Mucosa of rectum (tissue), 2 donors: ENCODE data around the gene TADA2B.

Experiments
- H3K27ac ChIP-seq, 2 donors: one replicate each; pipeline ENCODE4 v1.7.0; 2013; ENCODE audit warnings: inconsistent platforms in 2 of 2, low read depth in 2 of 2, low read length in 2 of 2
- H3K27me3 ChIP-seq, 2 donors: one replicate each; pipeline ENCODE4 v1.7.0; 2013; ENCODE audit warnings: low read length in 2 of 2; ENCODE audit not compliant: control insufficient read depth in 2 of 2, insufficient read depth in 2 of 2
- H3K36me3 ChIP-seq, 2 donors: one replicate each; pipeline ENCODE4 v1.7.0; 2013; ENCODE audit warnings: low read length in 2 of 2; ENCODE audit not compliant: control insufficient read depth in 2 of 2, insufficient read depth in 2 of 2
- H3K4me1 ChIP-seq, 2 donors: one replicate each; pipeline ENCODE4 v1.7.0; 2013; ENCODE audit warnings: low read length in 2 of 2, mild to moderate bottlenecking in 1 of 2; ENCODE audit not compliant: control insufficient read depth in 2 of 2, insufficient read depth in 2 of 2
- H3K4me3 ChIP-seq, 2 donors: one replicate each; pipeline ENCODE4 v1.7.0; 2013; ENCODE audit warnings: low read length in 2 of 2
- H3K9ac ChIP-seq, 2 donors: one replicate each; pipeline ENCODE4 v1.7.0; 2013; ENCODE audit warnings: low read length in 2 of 2, low read depth in 1 of 2, mild to moderate bottlenecking in 1 of 2
- H3K9me3 ChIP-seq, 2 donors: one replicate each; pipeline ENCODE4 v1.7.0; 2013; ENCODE audit warnings: low read length in 2 of 2; ENCODE audit not compliant: control insufficient read depth in 2 of 2
- donor health status: healthy.
- donor health status: Normal muscosa, but diverticular disease.

TADA2B gene

GRCh38 chr4:7017446-7018048 is 25.6 kb upstream of the TADA2B start:
- Histone ChIP-seq H3K36me3 (peaks cover 66 to 75% of the 10 kb centered on the region in 2 donors), H3K27ac (no peak overlapping the region), H3K4me1 (no peaks in the 10 kb centered on the region), H3K4me3 (no peak overlapping the region), H3K9ac (no peak overlapping the region), H3K9me3 (no peaks in the 10 kb centered on the region), H3K27me3 (no peaks in the 10 kb centered on the region)

- no peak overlapping the region for H3K27ac ChIP-seq
- peaks cover 60 to 74% of the 10 kb centered on the region in 2 donors for H3K36me3 ChIP-seq
- H3K27me3 ChIP-seq, result no peaks in the 10 kb centered on the region
- no peaks in the 10 kb centered on the region for H3K9me3 ChIP-seq
- H3K4me1 ChIP-seq, result no peaks in the 10 kb centered on the region
- H3K9ac ChIP-seq, result no peak overlapping the region
- no peak overlapping the region for H3K4me3 ChIP-seq
Observed at GRCh38 chr4:7018281-7018680, 24.9 kb upstream of the TADA2B start.

GRCh38 chr4:7019367-7019766 is 23.8 kb upstream of the TADA2B start:
- H3K27ac ChIP-seq, result no peak overlapping the region
- H3K4me1 ChIP-seq, result no peaks in the 10 kb centered on the region
- no peaks in the 10 kb centered on the region for H3K9me3 ChIP-seq
- H3K9ac ChIP-seq, result no peak overlapping the region
- H3K36me3 ChIP-seq, result peaks cover 57 to 79% of the 10 kb centered on the region in 2 donors
- no peaks in the 10 kb centered on the region for H3K27me3 ChIP-seq
- H3K4me3 ChIP-seq, result no peak overlapping the region

- Histone ChIP-seq H3K27ac (no peak overlapping the region), H3K4me1 (no peaks in the 10 kb centered on the region), H3K36me3 (peaks cover 54 to 78% of the 10 kb centered on the region in 2 donors), H3K9ac (no peak overlapping the region), H3K27me3 (no peaks in the 10 kb centered on the region), H3K9me3 (no peaks in the 10 kb centered on the region), H3K4me3 (no peak overlapping the region)
Observed at GRCh38 chr4:7020290-7020689, 22.9 kb upstream of the TADA2B start.

GRCh38 chr4:7020856-7021255 is 22.3 kb upstream of the TADA2B start:
- Histone ChIP-seq H3K36me3 (peaks cover 50 to 77% of the 10 kb centered on the region in 2 donors), H3K4me1 (no peaks in the 10 kb centered on the region), H3K27me3 (no peaks in the 10 kb centered on the region), H3K9ac (no peak overlapping the region), H3K9me3 (no peaks in the 10 kb centered on the region), H3K27ac (no peak overlapping the region), H3K4me3 (no peak overlapping the region)

GRCh38 chr4:7021355-7021754 is 21.8 kb upstream of the TADA2B start:
- Histone ChIP-seq H3K36me3 (peaks cover 45 to 76% of the 10 kb centered on the region in 2 donors), H3K27me3 (no peaks in the 10 kb centered on the region), H3K27ac (no peak overlapping the region), H3K4me3 (no peak overlapping the region), H3K9me3 (no peaks in the 10 kb centered on the region), H3K4me1 (no peaks in the 10 kb centered on the region), H3K9ac (no peak overlapping the region)

GRCh38 chr4:7021930-7022664 is 21.1 kb upstream of the TADA2B start:
- peaks cover 41 to 72% of the 10 kb centered on the region in 2 donors for H3K36me3 ChIP-seq
- H3K9me3 ChIP-seq, result no peaks in the 10 kb centered on the region
- no peaks in the 10 kb centered on the region for H3K4me1 ChIP-seq
- H3K27me3 ChIP-seq, result no peaks in the 10 kb centered on the region
- no peak overlapping the region for H3K4me3 ChIP-seq
- no peak overlapping the region for H3K9ac ChIP-seq
- no peak overlapping the region for H3K27ac ChIP-seq

- Histone ChIP-seq H3K27me3 (no peaks in the 10 kb centered on the region), H3K27ac (no peak overlapping the region), H3K9me3 (no peaks in the 10 kb centered on the region), H3K9ac (no peak overlapping the region), H3K4me1 (no peaks in the 10 kb centered on the region), H3K4me3 (no peak overlapping the region), H3K36me3 (peaks cover 37 to 72% of the 10 kb centered on the region in 2 donors)
Observed at GRCh38 chr4:7023486-7023885, 19.7 kb upstream of the TADA2B start.

GRCh38 chr4:7023901-7024300 is 19.3 kb upstream of the TADA2B start:
- no peaks in the 10 kb centered on the region for H3K4me1 ChIP-seq
- H3K9me3 ChIP-seq, result no peaks in the 10 kb centered on the region
- no peaks in the 10 kb centered on the region for H3K27me3 ChIP-seq
- no peak overlapping the region for H3K9ac ChIP-seq
- H3K27ac ChIP-seq, result no peak overlapping the region
- H3K4me3 ChIP-seq, result no peak overlapping the region
- peaks cover 35 to 74% of the 10 kb centered on the region in 2 donors for H3K36me3 ChIP-seq

GRCh38 chr4:7024336-7024890 is 18.8 kb upstream of the TADA2B start:
- H3K4me3 ChIP-seq, result no peak overlapping the region
- H3K27me3 ChIP-seq, result no peaks in the 10 kb centered on the region
- no peak overlapping the region for H3K27ac ChIP-seq
- H3K9ac ChIP-seq, result no peak overlapping the region
- no peaks in the 10 kb centered on the region for H3K9me3 ChIP-seq
- no peaks in the 10 kb centered on the region for H3K4me1 ChIP-seq
- H3K36me3 ChIP-seq, result peaks cover 33 to 72% of the 10 kb centered on the region in 2 donors
